Stimulated activated CD4-positive, alpha-beta T cell treated with anti-CD3 and anti-CD28 coated beads, Interleukin-12 subunit alpha, Interleukin-12 subunit beta, amount 100 ng/mL, for 48 hours (primary cell): ENCODE data around the gene CBX8.

ENCODE experiments used
- DNase-seq, 3 donors: peaks; one replicate each; pipeline ENCODE4 v3.0.0-alpha.2; 2020; ENCODE audit warnings: low read depth in 2 of 3, low spot score in 1 of 3

The CBX8 gene

DNA sequence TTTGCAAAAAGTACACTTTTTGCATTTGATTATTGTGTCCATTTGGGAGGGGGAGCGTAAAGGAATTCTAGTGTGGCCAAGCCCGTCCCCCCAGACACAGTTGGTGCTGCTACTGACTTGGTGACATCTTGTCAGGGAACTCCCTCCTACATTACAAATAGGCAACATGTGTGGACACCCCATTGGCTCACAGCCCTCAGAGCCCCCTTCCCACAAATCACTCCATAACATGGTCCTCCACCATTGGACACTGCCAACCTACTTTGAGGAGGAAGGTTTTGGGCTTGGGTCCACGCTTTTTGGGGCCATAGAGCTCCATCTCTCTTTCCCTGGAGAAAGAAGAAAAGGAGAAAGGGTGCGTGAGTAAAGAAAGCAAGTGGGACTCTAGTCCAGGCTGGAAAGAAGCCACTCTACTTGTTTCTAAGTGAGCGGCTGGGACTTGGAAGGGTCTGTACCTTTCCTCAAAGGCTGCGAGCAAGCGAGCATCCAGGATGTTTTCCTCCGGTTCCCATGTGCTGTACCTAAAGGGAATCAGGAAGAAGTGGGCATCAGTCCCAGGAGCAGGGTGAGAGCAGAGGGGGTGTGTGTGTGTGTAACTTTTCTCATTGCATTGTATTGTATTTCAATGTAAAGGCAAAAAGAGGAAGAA is 958 bp downstream of the CBX8 start:
- DNase-seq, result no peak

GRCh38 chr17:79794659-79795511 is 2.0 kb downstream of the CBX8 start:
- DNase-seq, result no peak

- no peak for DNase-seq
Observed at GRCh38 chr17:79793924-79794304, 3.0 kb downstream of the CBX8 start.

GRCh38 chr17:79792984-79793923 is 3.6 kb downstream of the CBX8 start:
- DNase-seq, result no peak

DNA sequence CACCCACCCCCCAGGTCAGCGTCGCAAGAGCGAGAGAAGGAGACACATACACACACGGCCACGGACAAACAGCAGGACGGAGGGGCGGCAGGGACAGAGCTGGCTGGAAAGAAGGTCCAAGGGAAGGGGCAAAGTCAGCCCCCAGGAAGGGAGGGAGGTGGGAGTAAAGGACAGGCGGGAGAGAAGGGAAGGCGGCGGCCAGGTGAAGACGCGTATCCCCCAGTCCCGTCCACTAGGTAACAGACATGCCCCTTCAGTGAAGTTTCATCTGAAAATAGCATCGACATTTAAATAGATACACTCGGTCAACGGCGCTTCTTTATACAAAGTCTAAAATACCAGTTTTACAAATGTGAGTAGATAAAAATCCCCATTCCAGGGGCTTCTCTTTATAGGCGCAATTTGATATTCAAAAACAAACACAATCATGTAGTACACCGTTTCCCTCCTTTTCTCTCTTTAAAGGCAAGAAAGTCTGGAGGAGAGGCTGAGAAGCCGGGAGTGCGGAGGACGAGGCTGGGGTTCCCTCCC is 4.5 kb downstream of the CBX8 start:
- no peak for DNase-seq

DNA sequence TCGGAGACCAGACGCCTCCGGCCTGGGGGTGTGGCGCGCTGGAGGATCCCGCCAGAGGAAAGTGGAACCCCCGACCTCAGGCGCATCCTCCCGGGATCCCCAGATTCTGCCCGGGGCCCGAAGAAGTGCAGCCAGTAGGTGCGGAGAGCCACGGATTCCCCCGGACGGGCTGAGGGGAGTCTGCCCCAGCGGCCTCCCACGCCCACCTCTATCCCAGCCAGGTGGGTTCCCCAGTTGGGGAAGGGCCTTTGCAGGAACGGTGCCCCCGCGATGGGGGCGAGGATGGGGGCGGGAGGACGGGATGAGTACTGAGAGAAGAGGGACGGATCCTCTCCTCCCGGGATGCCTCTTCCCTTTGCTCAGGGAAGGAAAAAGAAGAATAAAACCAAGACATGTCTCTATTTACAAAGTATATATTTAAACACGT is 5.1 kb downstream of the CBX8 start:
- DNase-seq, result no peak

DNA sequence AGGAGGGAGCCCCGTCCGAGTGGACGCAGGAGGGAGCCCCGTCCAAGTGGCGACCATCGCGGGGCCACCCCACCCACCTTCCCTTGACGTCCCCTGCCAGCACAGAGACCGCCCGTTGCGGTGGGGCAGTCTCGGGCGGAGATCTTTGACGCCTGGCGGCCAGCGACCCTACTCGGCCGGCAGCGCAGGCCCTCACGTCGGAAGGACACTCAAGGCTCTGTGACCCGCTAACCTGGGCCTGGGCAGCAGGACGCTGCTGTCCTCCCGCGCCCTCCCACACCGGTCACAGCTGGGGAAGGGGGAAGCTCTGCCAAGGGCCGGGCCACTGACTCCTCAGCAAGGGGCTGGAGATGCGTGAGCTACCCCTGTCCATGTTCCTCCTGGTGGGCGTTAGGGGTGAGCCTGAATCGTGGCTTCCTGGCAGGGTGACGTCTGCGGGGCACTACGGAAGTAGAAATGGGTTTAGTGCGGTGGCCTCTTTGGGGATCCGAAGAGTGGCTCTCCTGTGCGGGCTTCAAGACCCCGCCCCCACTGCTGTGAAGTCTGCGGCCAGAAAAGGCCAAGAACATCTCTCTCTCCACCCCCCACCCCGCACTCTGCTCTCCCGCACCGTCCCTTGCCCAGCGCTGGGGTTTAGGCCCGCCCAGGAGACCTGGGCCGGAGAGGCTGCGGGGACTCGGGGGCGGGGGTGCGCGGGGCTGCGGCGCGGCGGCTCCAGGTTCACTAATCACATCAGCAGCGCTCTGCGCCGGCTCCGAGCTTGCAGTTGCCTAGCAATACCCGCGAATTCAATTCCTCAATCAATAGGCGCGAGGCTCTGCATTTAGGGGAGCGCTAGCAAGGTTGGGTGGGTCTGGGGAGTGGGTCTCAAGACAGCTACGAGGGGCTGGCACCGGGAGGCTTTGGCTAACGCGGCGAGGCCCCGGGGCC is 5.8 kb downstream of the CBX8 start:
- no peak for DNase-seq

DNA sequence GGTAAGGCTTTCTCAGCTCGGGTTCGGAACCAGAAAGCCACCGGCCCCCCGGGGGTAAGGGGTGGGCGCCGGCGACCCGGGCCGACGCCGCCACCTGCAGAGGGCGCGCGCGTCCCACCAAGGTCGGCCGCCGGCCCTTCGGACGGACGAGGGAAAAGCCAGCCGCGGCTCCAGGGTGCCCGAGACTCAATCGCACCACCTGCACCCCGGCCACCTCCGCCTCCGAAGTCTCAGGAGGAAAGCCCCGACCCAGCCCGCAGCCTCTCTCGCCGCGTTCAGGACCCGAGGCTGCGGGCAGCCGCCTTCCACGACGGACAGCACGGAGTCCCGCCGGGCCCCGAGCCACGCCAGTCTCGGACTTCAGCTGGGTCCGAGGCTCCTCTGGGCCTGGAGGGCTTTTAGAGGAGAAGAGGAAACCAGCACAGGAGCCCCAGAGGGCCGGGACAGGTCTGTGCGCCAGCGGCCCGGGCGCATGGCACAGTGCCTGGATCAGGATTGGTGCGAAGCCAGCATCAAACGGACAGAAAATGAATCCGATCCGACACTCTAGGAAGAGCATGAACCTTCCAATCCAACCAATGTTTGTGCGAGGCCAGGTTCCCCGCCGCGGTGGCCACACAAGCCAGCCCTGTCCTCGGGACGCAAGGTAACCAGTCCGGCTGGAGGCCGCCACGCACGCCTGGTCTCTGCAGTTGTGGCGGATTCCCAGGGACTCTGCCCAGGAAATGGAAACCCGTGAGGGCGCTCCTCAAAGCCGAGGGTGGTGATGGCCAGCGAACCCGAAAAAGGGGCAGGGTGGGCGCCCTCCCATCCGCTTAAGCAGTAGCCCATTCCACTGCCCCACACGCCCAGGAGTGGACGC is 6.7 kb downstream of the CBX8 start:
- no peak for DNase-seq

- no peak for DNase-seq
Observed at GRCh38 chr17:79788989-79789942, 7.6 kb downstream of the CBX8 start.

DNA sequence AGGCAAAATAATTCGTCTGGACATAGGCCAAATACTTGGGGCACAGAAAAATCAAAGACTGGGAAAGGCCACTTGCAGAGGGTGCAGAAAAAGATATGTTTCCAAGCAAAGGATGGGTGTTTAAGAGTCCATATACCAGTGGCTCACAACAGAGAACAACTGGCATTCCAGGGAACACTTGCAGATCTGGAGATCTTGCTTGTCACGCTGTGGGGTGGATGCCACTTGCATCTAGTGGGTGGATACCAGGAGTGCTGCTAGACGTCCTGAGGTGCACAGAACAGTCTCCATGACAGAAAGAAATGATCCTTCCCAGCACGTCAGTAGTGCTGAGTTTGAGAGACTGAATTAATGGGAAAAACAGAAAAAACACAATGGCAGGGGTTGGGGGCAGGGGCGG is 8.4 kb downstream of the CBX8 start:
- DNase-seq, result no peak

GRCh38 chr17:79786930-79787643 is 9.8 kb downstream of the CBX8 start:
- no peak for DNase-seq

GRCh38 chr17:79785900-79786810 is 10.7 kb downstream of the CBX8 start:
- no peak for DNase-seq

- no peak for DNase-seq
Observed at GRCh38 chr17:79785017-79785899, 11.6 kb downstream of the CBX8 start.

- no peak for DNase-seq
Observed at GRCh38 chr17:79784353-79785016, 12.4 kb downstream of the CBX8 start.

- DNase-seq, result no peak
Observed at GRCh38 chr17:79783891-79784290, 13.0 kb downstream of the CBX8 start.
